ENCODE measurements around the gene CEMP1.

The CEMP1 gene

GRCh38 chr16:2492292-2492691, 38.9 kb downstream of the CEMP1 start:
- no peak for DNase-seq (ENCODE audit: low read depth)

GRCh38 chr16:2490190-2491105, 40.8 kb downstream of the CEMP1 start:
- H3K4me3 ChIP-seq (ENCODE audit: low read depth, low read length), result no peak overlapping the region
- TF ChIP-seq CTCF (IDR thresholded peaks at IDR 0.05; ENCODE audit: low read depth, low read length, missing control alignments), result no peak
- DNase-seq (ENCODE audit: low read depth), result no peak

More at GRCh38 chr16:2492292-2492691, 38.9 kb downstream of the CEMP1 start:
- no peak overlapping the region for H3K4me3 ChIP-seq (ENCODE audit: low read depth, low read length)
- no peak for TF ChIP-seq CTCF (IDR thresholded peaks at IDR 0.05; ENCODE audit: low read depth, low read length, missing control alignments)

- TF ChIP-seq CTCF (IDR thresholded peaks at IDR 0.05; ENCODE audit: low read depth, low read length, missing control alignments), result no peak
- no peak for DNase-seq (ENCODE audit: low read depth)
These were observed 41.6 kb downstream of the CEMP1 start for GRCh38 chr16:2489581-2489980.

GRCh38 chr16:2487903-2488531, 43.2 kb downstream of the CEMP1 start:
- no peak for DNase-seq (ENCODE audit: low read depth)
- no peak overlapping the region for H3K4me3 ChIP-seq (ENCODE audit: low read depth, low read length)
- no peak for TF ChIP-seq CTCF (IDR thresholded peaks at IDR 0.05; ENCODE audit: low read depth, low read length, missing control alignments)

More at GRCh38 chr16:2489581-2489980, 41.6 kb downstream of the CEMP1 start:
- H3K4me3 ChIP-seq (ENCODE audit: low read depth, low read length), result no peak overlapping the region

GRCh38 chr16:2487517-2487842, 43.7 kb downstream of the CEMP1 start:
- DNase-seq (ENCODE audit: low read depth), result no peak
- H3K4me3 ChIP-seq (ENCODE audit: low read depth, low read length), result no peak overlapping the region
- no peak for TF ChIP-seq CTCF (IDR thresholded peaks at IDR 0.05; ENCODE audit: low read depth, low read length, missing control alignments)

GRCh38 chr16:2486645-2487516, 44.3 kb downstream of the CEMP1 start:
- no peak overlapping the region for H3K4me3 ChIP-seq (ENCODE audit: low read depth, low read length)
- TF ChIP-seq CTCF (IDR thresholded peaks at IDR 0.05; ENCODE audit: low read depth, low read length, missing control alignments), result peak; percentile 39
- DNase-seq (ENCODE audit: low read depth), result no peak

All from GM12864 (cell line).